GM12872 (cell line): ENCODE measurements around the gene PAX7.

ENCODE experiments used
- TF ChIP-seq, protein P1 (sequence below): IDR thresholded peaks from 3 replicates; pipeline ENCODE4 v1.5.1; 2011; ENCODE audit warnings: low read depth, mild to moderate bottlenecking, low read length, moderate library complexity; ENCODE audit not compliant: insufficient read depth

PAX7 gene

DNA sequence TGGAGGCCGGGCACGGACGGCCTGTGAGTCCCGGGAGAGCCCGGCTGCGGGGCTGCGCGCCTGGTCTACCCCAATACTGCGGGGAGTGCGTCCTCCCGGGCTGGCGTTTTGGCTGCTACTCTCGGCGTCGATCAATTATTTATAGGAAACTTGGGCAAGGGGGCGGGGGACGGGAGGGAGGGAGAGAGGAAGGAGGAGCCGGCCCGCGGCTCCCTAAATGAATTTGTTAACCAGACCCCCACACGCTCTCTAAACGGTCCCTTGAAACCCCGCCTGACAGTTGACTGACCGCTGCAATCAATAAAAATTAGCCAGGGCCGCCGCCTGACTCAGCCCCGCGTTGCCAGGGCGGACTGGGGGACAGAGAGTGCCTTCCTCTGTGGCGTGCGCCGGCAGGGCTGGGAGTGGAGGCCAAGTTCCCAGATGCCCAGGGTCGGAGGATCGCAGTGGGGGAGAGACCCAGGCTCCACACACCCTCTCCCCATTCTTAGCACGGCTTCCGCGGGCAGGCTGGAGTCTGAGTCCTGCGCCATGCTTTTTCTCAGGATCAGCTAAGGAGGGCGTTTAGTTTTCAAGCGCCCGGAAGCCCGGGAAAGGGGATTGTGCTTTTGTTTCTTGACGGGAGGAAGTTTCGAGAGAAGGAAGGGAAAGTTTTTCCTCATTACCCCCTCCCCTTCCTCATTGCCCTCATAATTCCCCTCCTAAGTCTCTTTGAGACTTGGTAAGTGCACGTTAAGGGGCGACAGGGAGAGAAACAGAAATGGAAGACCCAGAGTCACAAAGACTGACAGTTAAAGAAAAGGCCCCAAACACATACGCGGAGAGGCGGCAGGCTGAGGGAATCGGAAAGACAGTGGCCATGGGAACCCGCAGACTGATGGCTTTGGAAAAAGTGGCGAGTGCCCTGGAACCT is 6.2 kb downstream of the PAX7 start:
- TF ChIP-seq, protein P1, sequence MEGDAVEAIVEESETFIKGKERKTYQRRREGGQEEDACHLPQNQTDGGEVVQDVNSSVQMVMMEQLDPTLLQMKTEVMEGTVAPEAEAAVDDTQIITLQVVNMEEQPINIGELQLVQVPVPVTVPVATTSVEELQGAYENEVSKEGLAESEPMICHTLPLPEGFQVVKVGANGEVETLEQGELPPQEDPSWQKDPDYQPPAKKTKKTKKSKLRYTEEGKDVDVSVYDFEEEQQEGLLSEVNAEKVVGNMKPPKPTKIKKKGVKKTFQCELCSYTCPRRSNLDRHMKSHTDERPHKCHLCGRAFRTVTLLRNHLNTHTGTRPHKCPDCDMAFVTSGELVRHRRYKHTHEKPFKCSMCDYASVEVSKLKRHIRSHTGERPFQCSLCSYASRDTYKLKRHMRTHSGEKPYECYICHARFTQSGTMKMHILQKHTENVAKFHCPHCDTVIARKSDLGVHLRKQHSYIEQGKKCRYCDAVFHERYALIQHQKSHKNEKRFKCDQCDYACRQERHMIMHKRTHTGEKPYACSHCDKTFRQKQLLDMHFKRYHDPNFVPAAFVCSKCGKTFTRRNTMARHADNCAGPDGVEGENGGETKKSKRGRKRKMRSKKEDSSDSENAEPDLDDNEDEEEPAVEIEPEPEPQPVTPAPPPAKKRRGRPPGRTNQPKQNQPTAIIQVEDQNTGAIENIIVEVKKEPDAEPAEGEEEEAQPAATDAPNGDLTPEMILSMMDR: no peak

GRCh38 chr1:18637511-18637960 is 6.9 kb downstream of the PAX7 start:
- TF ChIP-seq, protein P1: no peak

DNA sequence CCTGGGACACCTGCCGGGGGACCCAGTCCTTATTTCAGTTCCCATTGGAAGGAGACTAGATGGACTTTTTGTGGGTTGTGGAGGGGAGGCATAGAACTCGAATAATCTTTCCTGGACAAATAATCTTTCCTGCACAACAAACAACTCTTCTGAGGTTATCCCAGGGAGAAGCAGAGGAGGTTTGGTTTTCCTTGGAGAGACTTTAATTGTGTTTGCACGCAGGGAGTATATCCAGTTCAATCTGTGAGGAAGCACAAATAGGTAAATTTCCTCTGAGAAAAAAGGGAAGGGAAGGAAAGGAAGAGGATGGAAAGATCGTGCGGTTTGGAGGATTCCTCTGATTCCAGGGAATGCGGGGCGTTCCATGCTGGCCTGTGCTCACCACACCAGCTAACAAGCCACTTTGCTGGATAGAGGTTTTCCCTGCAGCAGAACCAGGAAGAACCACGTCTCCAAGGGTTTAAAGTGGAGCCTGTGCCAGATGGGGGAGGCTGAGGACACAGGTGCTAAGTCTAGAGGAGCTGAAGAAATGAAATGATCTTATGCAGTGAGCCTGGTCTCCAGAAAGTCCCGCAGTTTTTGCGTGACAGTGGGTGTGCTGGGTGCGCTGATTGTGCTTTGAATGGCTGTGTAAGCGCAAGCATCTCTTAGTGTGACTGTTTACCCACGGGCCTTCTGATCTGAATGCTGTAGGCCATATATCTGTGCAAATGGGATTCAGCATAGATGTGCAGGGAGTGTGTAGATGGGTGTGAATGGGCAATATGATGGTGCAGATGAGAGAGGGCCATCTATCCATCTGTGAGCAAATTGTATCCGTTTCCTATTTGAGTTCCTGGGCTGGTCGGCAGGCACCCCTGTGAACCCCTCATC is 7.6 kb downstream of the PAX7 start:
- TF ChIP-seq, protein P1: no peak

- TF ChIP-seq, protein P1: no peak
Measured at GRCh38 chr1:18638835-18639364, 8.3 kb downstream of the PAX7 start.

- TF ChIP-seq, protein P1: no peak
Measured at GRCh38 chr1:18639368-18640055, 8.9 kb downstream of the PAX7 start.

- TF ChIP-seq, protein P1: no peak
Measured at GRCh38 chr1:18640228-18641004, 9.8 kb downstream of the PAX7 start.
